GM19035 (cell line): ENCODE data around the gene MAMLD1.

Source experiments
- ATAC-seq: cut with Tn5 transposase; IDR thresholded peaks from one replicate; pipeline ENCODE4 v1.9.1; 2021; ENCODE audit not compliant: unreplicated experiment

The MAMLD1 gene

GRCh38 chrX:150355913-150356312 is 7.2 kb upstream of the MAMLD1 start:
- ATAC-seq = no peak

- no peak for ATAC-seq
Observed at GRCh38 chrX:150357790-150358189, 5.3 kb upstream of the MAMLD1 start.

GRCh38 chrX:150358651-150359050 is 4.5 kb upstream of the MAMLD1 start:
- ATAC-seq = no peak

- ATAC-seq = no peak
Observed at GRCh38 chrX:150360331-150360730, 2.8 kb upstream of the MAMLD1 start.

GRCh38 chrX:150361070-150361776 is 1.9 kb upstream of the MAMLD1 start:
- ATAC-seq = no peak

GRCh38 chrX:150361777-150362351 is 1.3 kb upstream of the MAMLD1 start:
- ATAC-seq = no peak

- no peak for ATAC-seq
Observed at GRCh38 chrX:150363561-150364346, 637 bp downstream of the MAMLD1 start.

GRCh38 chrX:150364347-150365050 is 1.4 kb downstream of the MAMLD1 start:
- ATAC-seq = no peak

- no peak for ATAC-seq
Observed at GRCh38 chrX:150365051-150365989, 2.2 kb downstream of the MAMLD1 start.

GRCh38 chrX:150365990-150366911 is 3.1 kb downstream of the MAMLD1 start:
- ATAC-seq = no peak

- no peak for ATAC-seq
Observed at GRCh38 chrX:150366951-150367545, 3.9 kb downstream of the MAMLD1 start.

- ATAC-seq = no peak
Observed at GRCh38 chrX:150370589-150371312, 7.6 kb downstream of the MAMLD1 start.

GRCh38 chrX:150371877-150372276 is 8.8 kb downstream of the MAMLD1 start:
- no peak for ATAC-seq

- no peak for ATAC-seq
Observed at GRCh38 chrX:150372280-150372679, 9.2 kb downstream of the MAMLD1 start.

GRCh38 chrX:150372756-150373155 is 9.6 kb downstream of the MAMLD1 start:
- ATAC-seq = no peak

GRCh38 chrX:150375243-150375770 is 12.2 kb downstream of the MAMLD1 start:
- ATAC-seq = no peak

- no peak for ATAC-seq
Observed at GRCh38 chrX:150377005-150377404, 13.9 kb downstream of the MAMLD1 start.

- ATAC-seq = no peak
Observed at GRCh38 chrX:150405006-150405405, 41.9 kb downstream of the MAMLD1 start.
